WTC11 (cell line): ENCODE results near the gene CEMIP. TPM values are rescaled to one million over a fixed set of nuclear protein-coding genes. Genes with fewer than 3 reads are reported as not detected.

Experiments
- ATAC-seq: fragments of 200-7000 bp; cut with Tn5 transposase; 2 replicates; pipeline ENCODE4 v1.10.0; 2021; ENCODE audit warnings: mild to moderate bottlenecking, moderate library complexity
- CTCF ChIA-PET: fragments of 300-600 bp; sonication (Branson Sonifier 250); formaldehyde crosslinking; loops from one replicate; lab custom pipeline; 2021; ENCODE audit warnings: antibody characterized with exemption; lab: Charles Lee
- POLR2A ChIA-PET: fragments of 350-600 bp; sonication (Branson Sonifier 250); formaldehyde crosslinking; loops from one replicate; lab custom pipeline; 2021; ENCODE audit warnings: antibody characterized with exemption; lab: Charles Lee
- DNase-seq: peaks from one replicate; pipeline ENCODE4 v3.0.0; 2021; ENCODE audit warnings: low spot score
- H3K27ac Mint-ChIP-seq: 2 replicates; pipeline ENCODE4 v1.8.0; 2021; ENCODE audit warnings: mixed read lengths
- H3K27me3 Mint-ChIP-seq: 2 replicates; pipeline ENCODE4 v1.8.0; 2021; ENCODE audit warnings: low read depth, mild to moderate bottlenecking, moderate library complexity, mixed read lengths
- H3K36me3 Mint-ChIP-seq: 2 replicates; pipeline ENCODE4 v1.8.0; 2021; ENCODE audit warnings: mixed read lengths
- H3K4me1 Mint-ChIP-seq: 2 replicates; pipeline ENCODE4 v1.8.0; 2022; ENCODE audit warnings: mixed read lengths
- H3K4me3 Mint-ChIP-seq: 2 replicates; pipeline ENCODE4 v1.8.0; 2021; ENCODE audit warnings: mild to moderate bottlenecking, moderate library complexity, mixed read lengths
- H3K9me3 Mint-ChIP-seq: 2 replicates; pipeline ENCODE4 v1.8.0; 2021; ENCODE audit warnings: mixed read lengths
- ATF1 ChIP-seq: sonication (generic); formaldehyde crosslinking; IDR thresholded peaks from 2 replicates; pipeline ENCODE4 v1.8.1; 2023; ENCODE audit warnings: mild to moderate bottlenecking, moderate library complexity, missing genetic modification reagents
- FOXP1 ChIP-seq: sonication (generic); formaldehyde crosslinking; IDR thresholded peaks from 2 replicates; pipeline ENCODE4 v1.8.0; 2022; ENCODE audit warnings: missing genetic modification reagents, mild to moderate bottlenecking, moderate library complexity, borderline replicate concordance
- IRF2 ChIP-seq: sonication (generic); formaldehyde crosslinking; IDR thresholded peaks from 2 replicates; pipeline ENCODE4 v1.8.0; 2022; ENCODE audit warnings: low read depth, missing genetic modification reagents, borderline replicate concordance
- JAZF1 ChIP-seq: fragments of 250-450 bp; sonication (Bioruptor Pico); IDR thresholded peaks from 2 replicates; pipeline ENCODE4 v1.9.0; 2021; ENCODE audit warnings: moderate library complexity, mild to moderate bottlenecking, inconsistent platforms
- PRRX2 ChIP-seq: fragments of 250-450 bp; sonication (Bioruptor Pico); IDR thresholded peaks from 2 replicates; pipeline ENCODE4 v1.8.0; 2021; ENCODE audit warnings: mild to moderate bottlenecking
- TCF7 ChIP-seq: sonication (generic); formaldehyde crosslinking; IDR thresholded peaks from 2 replicates; pipeline ENCODE4 v1.8.0; 2022; ENCODE audit warnings: mild to moderate bottlenecking, low read depth, missing genetic modification reagents, moderate library complexity
- ZNF121 ChIP-seq: sonication (generic); formaldehyde crosslinking; IDR thresholded peaks from 2 replicates; pipeline ENCODE4 v1.8.0; 2023; ENCODE audit warnings: missing genetic modification reagents
- ZNF232 ChIP-seq: sonication (generic); formaldehyde crosslinking; IDR thresholded peaks from 2 replicates; pipeline ENCODE4 v1.8.0; 2022; ENCODE audit warnings: mild to moderate bottlenecking, missing genetic modification reagents
- ZNF423 ChIP-seq: fragments of 250-450 bp; sonication (Bioruptor Pico); IDR thresholded peaks from 2 replicates; pipeline ENCODE4 v2.1.2; 2022; ENCODE audit warnings: mild to moderate bottlenecking, moderate library complexity
- total RNA-seq: library from RNA; stranded (reverse); gene quantifications from 3 replicates; pipeline ENCODE4 v1.2.3, GENCODE V29; 2021
- TF ChIP-seq, protein P1 (sequence below): sonication (generic); formaldehyde crosslinking; IDR thresholded peaks from 2 replicates; pipeline ENCODE4 v1.8.1; 2022; ENCODE audit warnings: low read depth, missing genetic modification reagents, borderline replicate concordance
- TF ChIP-seq, protein P2 (sequence below): sonication (generic); formaldehyde crosslinking; IDR thresholded peaks from 2 replicates; pipeline ENCODE4 v1.8.1; 2023; ENCODE audit warnings: mild to moderate bottlenecking, missing genetic modification reagents, borderline replicate concordance
- TF ChIP-seq, protein P3 (sequence below): sonication (generic); formaldehyde crosslinking; IDR thresholded peaks from 2 replicates; pipeline ENCODE4 v1.8.0; 2022; ENCODE audit warnings: mild to moderate bottlenecking, missing genetic modification reagents
- TF ChIP-seq, protein P4 (sequence below): sonication (generic); formaldehyde crosslinking; IDR thresholded peaks from 2 replicates; pipeline ENCODE4 v1.8.0; 2023; ENCODE audit warnings: mild to moderate bottlenecking, missing genetic modification reagents
- TF ChIP-seq, protein P5 (sequence below): sonication (generic); formaldehyde crosslinking; IDR thresholded peaks from 2 replicates; pipeline ENCODE4 v1.8.1; 2022; ENCODE audit warnings: mild to moderate bottlenecking, missing genetic modification reagents, moderate library complexity, borderline replicate concordance
- TF ChIP-seq, protein P6 (sequence below): sonication (generic); formaldehyde crosslinking; IDR thresholded peaks from 2 replicates; pipeline ENCODE4 v1.8.0; 2022; ENCODE audit warnings: mild to moderate bottlenecking, missing genetic modification reagents

The CEMIP gene
- total RNA-seq, 1 experiment from 2014 or later = 0.87 TPM

DNA sequence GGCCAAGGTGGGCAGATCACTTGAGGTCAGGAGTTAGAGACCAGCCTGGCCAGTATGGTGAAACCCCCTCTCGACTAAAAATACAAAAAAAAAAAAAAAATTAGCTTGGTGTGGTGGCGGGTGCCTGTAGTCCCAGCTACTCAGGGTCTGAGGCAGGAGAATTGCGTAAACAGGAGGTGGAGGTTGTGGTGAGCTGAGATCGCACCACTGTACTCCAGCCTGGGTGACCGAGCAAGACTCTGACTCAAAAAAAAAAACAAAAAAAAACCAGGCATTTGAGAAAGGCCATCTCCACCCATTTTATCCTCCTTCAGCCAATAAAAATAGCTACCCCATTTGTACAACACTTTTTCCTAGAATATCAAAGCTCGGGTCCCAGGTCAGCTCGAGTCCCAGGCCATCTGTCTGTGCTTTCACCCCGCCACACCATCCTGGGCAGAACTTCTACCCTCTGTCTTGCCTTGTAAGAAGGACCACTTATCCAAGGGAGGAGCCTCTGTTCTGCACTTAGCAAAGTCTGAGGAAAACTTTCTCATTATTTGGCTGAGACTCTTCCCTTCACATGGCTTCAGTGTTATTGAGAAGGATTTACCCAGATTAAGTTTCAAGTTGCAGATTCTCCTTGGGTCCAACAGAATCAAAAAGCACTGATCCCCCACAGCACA, 111.3 kb downstream of the CEMIP start:
- ChIA-PET CTCF (interaction anchor here (1.1 to 1.5 kb wide), 4 partner anchors 9 to 87 kb away, joined by 3 to 5 read pairs (median 3); no protein-coding TSS in a partner anchor), POLR2A (no interaction called here)
- Mint-ChIP-seq H3K9me3 (peaks cover 4% of the 10 kb centered on the region), H3K4me1 (peaks cover 25% of the 10 kb centered on the region), H3K27me3 (peaks cover 3% of the 10 kb centered on the region; the same call in 1 of the 2 replicates), H3K27ac (peak overlapping the region; percentile 67; the same call in 1 of the 2 replicates), H3K4me3 (no peak overlapping the region), H3K36me3 (peaks cover 3% of the 10 kb centered on the region; the same call in 1 of the 2 replicates)
- ATAC-seq = no peak
- TF ChIP-seq, protein P1, sequence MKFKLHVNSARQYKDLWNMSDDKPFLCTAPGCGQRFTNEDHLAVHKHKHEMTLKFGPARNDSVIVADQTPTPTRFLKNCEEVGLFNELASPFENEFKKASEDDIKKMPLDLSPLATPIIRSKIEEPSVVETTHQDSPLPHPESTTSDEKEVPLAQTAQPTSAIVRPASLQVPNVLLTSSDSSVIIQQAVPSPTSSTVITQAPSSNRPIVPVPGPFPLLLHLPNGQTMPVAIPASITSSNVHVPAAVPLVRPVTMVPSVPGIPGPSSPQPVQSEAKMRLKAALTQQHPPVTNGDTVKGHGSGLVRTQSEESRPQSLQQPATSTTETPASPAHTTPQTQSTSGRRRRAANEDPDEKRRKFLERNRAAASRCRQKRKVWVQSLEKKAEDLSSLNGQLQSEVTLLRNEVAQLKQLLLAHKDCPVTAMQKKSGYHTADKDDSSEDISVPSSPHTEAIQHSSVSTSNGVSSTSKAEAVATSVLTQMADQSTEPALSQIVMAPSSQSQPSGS = no peak
- TF ChIP-seq TCF7 (CRISPR knock-in tag) (no peak), ZNF232 (no peak)
- TF ChIP-seq, protein P2, sequence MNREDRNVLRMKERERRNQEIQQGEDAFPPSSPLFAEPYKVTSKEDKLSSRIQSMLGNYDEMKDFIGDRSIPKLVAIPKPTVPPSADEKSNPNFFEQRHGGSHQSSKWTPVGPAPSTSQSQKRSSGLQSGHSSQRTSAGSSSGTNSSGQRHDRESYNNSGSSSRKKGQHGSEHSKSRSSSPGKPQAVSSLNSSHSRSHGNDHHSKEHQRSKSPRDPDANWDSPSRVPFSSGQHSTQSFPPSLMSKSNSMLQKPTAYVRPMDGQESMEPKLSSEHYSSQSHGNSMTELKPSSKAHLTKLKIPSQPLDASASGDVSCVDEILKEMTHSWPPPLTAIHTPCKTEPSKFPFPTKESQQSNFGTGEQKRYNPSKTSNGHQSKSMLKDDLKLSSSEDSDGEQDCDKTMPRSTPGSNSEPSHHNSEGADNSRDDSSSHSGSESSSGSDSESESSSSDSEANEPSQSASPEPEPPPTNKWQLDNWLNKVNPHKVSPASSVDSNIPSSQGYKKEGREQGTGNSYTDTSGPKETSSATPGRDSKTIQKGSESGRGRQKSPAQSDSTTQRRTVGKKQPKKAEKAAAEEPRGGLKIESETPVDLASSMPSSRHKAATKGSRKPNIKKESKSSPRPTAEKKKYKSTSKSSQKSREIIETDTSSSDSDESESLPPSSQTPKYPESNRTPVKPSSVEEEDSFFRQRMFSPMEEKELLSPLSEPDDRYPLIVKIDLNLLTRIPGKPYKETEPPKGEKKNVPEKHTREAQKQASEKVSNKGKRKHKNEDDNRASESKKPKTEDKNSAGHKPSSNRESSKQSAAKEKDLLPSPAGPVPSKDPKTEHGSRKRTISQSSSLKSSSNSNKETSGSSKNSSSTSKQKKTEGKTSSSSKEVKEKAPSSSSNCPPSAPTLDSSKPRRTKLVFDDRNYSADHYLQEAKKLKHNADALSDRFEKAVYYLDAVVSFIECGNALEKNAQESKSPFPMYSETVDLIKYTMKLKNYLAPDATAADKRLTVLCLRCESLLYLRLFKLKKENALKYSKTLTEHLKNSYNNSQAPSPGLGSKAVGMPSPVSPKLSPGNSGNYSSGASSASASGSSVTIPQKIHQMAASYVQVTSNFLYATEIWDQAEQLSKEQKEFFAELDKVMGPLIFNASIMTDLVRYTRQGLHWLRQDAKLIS (CRISPR knock-in tag) = no peak
- DNase-seq = no peak

DNA sequence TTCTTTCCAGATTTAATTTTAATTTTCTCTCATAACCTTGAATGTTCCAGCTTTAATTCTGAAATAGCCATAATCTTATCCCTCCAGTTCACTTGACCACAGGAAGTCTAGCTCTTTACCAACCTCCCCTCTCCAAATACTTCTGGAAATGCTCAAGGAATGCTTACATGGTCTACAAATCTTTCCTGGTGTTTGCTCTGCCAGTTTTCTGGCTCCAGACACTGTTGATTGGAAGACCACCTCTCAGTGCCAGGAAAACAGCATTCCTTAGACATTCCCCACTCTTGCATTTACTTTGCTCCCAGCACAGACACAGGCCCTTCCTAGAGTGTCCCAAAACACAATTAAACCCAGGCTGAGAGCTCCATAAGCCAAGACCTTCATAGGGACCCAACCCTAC, 111.8 kb downstream of the CEMIP start:
- Mint-ChIP-seq H3K4me1 (peaks cover 25% of the 10 kb centered on the region), H3K27ac (no peak overlapping the region), H3K27me3 (no peaks in the 10 kb centered on the region), H3K9me3 (peaks cover 9% of the 10 kb centered on the region), H3K4me3 (no peak overlapping the region), H3K36me3 (peaks cover 9% of the 10 kb centered on the region)
- TF ChIP-seq, protein P3, sequence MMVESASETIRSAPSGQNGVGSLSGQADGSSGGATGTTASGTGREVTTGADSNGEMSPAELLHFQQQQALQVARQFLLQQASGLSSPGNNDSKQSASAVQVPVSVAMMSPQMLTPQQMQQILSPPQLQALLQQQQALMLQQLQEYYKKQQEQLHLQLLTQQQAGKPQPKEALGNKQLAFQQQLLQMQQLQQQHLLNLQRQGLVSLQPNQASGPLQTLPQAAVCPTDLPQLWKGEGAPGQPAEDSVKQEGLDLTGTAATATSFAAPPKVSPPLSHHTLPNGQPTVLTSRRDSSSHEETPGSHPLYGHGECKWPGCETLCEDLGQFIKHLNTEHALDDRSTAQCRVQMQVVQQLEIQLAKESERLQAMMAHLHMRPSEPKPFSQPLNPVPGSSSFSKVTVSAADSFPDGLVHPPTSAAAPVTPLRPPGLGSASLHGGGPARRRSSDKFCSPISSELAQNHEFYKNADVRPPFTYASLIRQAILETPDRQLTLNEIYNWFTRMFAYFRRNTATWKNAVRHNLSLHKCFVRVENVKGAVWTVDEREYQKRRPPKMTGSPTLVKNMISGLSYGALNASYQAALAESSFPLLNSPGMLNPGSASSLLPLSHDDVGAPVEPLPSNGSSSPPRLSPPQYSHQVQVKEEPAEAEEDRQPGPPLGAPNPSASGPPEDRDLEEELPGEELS (CRISPR knock-in tag) = no peak
- no peak for TF ChIP-seq IRF2 (CRISPR knock-in tag)
- no peak for TF ChIP-seq TCF7 (CRISPR knock-in tag)
- TF ChIP-seq, protein P4, sequence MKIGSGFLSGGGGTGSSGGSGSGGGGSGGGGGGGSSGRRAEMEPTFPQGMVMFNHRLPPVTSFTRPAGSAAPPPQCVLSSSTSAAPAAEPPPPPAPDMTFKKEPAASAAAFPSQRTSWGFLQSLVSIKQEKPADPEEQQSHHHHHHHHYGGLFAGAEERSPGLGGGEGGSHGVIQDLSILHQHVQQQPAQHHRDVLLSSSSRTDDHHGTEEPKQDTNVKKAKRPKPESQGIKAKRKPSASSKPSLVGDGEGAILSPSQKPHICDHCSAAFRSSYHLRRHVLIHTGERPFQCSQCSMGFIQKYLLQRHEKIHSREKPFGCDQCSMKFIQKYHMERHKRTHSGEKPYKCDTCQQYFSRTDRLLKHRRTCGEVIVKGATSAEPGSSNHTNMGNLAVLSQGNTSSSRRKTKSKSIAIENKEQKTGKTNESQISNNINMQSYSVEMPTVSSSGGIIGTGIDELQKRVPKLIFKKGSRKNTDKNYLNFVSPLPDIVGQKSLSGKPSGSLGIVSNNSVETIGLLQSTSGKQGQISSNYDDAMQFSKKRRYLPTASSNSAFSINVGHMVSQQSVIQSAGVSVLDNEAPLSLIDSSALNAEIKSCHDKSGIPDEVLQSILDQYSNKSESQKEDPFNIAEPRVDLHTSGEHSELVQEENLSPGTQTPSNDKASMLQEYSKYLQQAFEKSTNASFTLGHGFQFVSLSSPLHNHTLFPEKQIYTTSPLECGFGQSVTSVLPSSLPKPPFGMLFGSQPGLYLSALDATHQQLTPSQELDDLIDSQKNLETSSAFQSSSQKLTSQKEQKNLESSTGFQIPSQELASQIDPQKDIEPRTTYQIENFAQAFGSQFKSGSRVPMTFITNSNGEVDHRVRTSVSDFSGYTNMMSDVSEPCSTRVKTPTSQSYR = no peak
- no peak for TF ChIP-seq PRRX2
- DNase-seq (no peak), ATAC-seq (no peak; the same call in 1 of the 2 replicates)
- CTCF ChIA-PET = interaction anchor here (1.1 to 1.5 kb wide), 3 partner anchors 10 to 86 kb away, joined by 3 to 5 read pairs (median 3); no protein-coding TSS in a partner anchor
- POLR2A ChIA-PET = no interaction called here

DNA sequence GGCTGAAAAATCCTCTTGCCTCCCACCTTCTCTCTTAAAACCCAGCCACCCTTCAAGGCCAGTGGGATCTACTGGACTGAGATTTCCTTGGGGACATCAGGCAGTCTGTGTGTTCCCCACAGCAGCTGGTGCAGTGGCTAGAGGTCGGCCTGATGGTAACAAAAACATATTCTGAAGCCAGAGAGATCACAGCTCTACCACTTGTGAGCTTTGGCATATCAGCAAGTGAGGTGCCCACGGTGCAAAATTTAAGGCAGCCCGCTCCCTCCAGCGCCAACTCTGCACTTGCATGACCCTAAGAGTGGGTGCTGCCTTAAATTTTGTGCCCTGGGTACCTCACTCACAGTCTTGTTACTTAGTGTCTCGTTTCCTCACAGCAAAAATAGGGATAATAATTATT, 113.2 kb downstream of the CEMIP start:
- ChIA-PET CTCF (no interaction called here), POLR2A (no interaction called here)
- TF ChIP-seq ZNF121 (CRISPR knock-in tag) (no peak), IRF2 (CRISPR knock-in tag) (no peak), FOXP1 (CRISPR knock-in tag) (no peak), ZNF423 (no peak), ATF1 (no peak), JAZF1 (CRISPR knock-in tag) (no peak)
- TF ChIP-seq, protein P5, sequence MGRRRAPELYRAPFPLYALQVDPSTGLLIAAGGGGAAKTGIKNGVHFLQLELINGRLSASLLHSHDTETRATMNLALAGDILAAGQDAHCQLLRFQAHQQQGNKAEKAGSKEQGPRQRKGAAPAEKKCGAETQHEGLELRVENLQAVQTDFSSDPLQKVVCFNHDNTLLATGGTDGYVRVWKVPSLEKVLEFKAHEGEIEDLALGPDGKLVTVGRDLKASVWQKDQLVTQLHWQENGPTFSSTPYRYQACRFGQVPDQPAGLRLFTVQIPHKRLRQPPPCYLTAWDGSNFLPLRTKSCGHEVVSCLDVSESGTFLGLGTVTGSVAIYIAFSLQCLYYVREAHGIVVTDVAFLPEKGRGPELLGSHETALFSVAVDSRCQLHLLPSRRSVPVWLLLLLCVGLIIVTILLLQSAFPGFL (CRISPR knock-in tag) = no peak
- TF ChIP-seq, protein P6, sequence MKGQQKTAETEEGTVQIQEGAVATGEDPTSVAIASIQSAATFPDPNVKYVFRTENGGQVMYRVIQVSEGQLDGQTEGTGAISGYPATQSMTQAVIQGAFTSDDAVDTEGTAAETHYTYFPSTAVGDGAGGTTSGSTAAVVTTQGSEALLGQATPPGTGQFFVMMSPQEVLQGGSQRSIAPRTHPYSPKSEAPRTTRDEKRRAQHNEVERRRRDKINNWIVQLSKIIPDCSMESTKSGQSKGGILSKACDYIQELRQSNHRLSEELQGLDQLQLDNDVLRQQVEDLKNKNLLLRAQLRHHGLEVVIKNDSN (CRISPR knock-in tag) = no peak
- DNase-seq (no peak), ATAC-seq (no peak)
- H3K27me3 Mint-ChIP-seq = no peaks in the 10 kb centered on the region
- peaks cover 16% of the 10 kb centered on the region for H3K4me1 Mint-ChIP-seq
- no peak overlapping the region for H3K4me3 Mint-ChIP-seq
- H3K9me3 Mint-ChIP-seq = peaks cover 18% of the 10 kb centered on the region
- H3K36me3 Mint-ChIP-seq = peaks cover 17% of the 10 kb centered on the region
- no peak overlapping the region for H3K27ac Mint-ChIP-seq
